SK-N-SH (cell line): Measurements from ENCODE around the gene PLCG2. TPM values are rescaled to one million over a fixed set of nuclear protein-coding genes. Genes with fewer than 3 reads are reported as not detected.

Source experiments
- CTCF ChIA-PET: fragments of 300-600, 350-600 bp; formaldehyde crosslinking; extraction: SDS; loops from one replicate; lab custom pipeline; 2021; lab: Yijun Ruan, JAX
- POLR2A ChIA-PET: fragments of 350-600 bp; sonication (Branson Sonifier 250); formaldehyde crosslinking; extraction: SDS; loops from one replicate; lab custom pipeline; 2020; ENCODE audit warnings: antibody characterized with exemption, inconsistent platforms; lab: Yijun Ruan, JAX
- DNase-seq: peaks from one replicate; pipeline ENCODE4 v3.0.0; 2012
- H2AFZ ChIP-seq: fragments of 200-600 bp; sonication (generic); 2 replicates; pipeline ENCODE4 v1.8.1; 2016; ENCODE audit warnings: antibody characterized with exemption, mild to moderate bottlenecking, low read depth
- H3F3A ChIP-seq: fragments of 200-600 bp; sonication (generic); replicated peaks from 2 replicates; pipeline ENCODE3; 2016; ENCODE audit warnings: antibody characterized with exemption, mild to moderate bottlenecking; ENCODE audit not compliant: insufficient read depth
- H3K27ac ChIP-seq, 2 experiments: fragments of 200-500 bp in 1 of 2; fragments of 200-600 bp in 1 of 2; sonication (Bioruptor generic) in 1 of 2; sonication (generic), shearing (Covaris generic) in 1 of 2; 2 replicates each; pipeline versions ENCODE4 v1.5.1 to v1.6.1; 2014 to 2016; ENCODE audit warnings: low read depth in 2 of 2, inconsistent platforms in 1 of 2, low read length in 1 of 2, mild to moderate bottlenecking in 1 of 2, mixed read lengths in 1 of 2
- H3K27me3 ChIP-seq: fragments of 200-600 bp; sonication (generic), shearing (Covaris generic); 2 replicates; pipeline ENCODE4 v1.6.1; 2016; ENCODE audit warnings: mixed run types; ENCODE audit not compliant: insufficient read depth
- H3K36me3 ChIP-seq, 2 experiments: fragments of 200-500 bp in 1 of 2; fragments of 200-600 bp in 1 of 2; sonication (Bioruptor generic) in 1 of 2; sonication (generic) in 1 of 2; replicated peaks in 1 of 2; 2 replicates each; pipeline versions ENCODE3 to v1.5.1; 2014 to 2016; ENCODE audit warnings: low read length in 1 of 2, mild to moderate bottlenecking in 1 of 2; ENCODE audit not compliant: insufficient read depth in 2 of 2, control insufficient read depth in 1 of 2
- H3K4me1 ChIP-seq, 2 experiments: fragments of 200-500 bp in 1 of 2; fragments of 200-600 bp in 1 of 2; sonication (Bioruptor generic) in 1 of 2; sonication (generic), shearing (Covaris generic) in 1 of 2; 2 replicates each; pipeline versions ENCODE4 v1.5.1 to v1.6.1; 2014 to 2016; ENCODE audit warnings: low read depth in 1 of 2, low read length in 1 of 2, mixed run types in 1 of 2; ENCODE audit not compliant: insufficient read depth in 2 of 2, control insufficient read depth in 1 of 2
- H3K4me2 ChIP-seq: fragments of 200-600 bp; sonication (generic), shearing (Covaris generic); 2 replicates; pipeline ENCODE4 v1.6.1; 2017; ENCODE audit warnings: mixed run types
- H3K4me3 ChIP-seq, 2 experiments: fragments of 200-500 bp in 1 of 2; fragments of 200-600 bp in 1 of 2; sonication (Bioruptor generic) in 1 of 2; sonication (generic), shearing (Covaris generic) in 1 of 2; 2 replicates each; pipeline versions ENCODE4 v1.5.1 to v1.8.1; 2014 to 2016; ENCODE audit warnings: low read depth in 2 of 2, inconsistent platforms in 1 of 2, low read length in 1 of 2, mild to moderate bottlenecking in 1 of 2, mixed read lengths in 1 of 2, moderate library complexity in 1 of 2
- H3K79me2 ChIP-seq: fragments of 200-600 bp; sonication (generic); 2 replicates; pipeline ENCODE4 v1.8.1; 2017; ENCODE audit warnings: mild to moderate bottlenecking; ENCODE audit not compliant: insufficient read depth
- H3K9ac ChIP-seq: fragments of 200-600 bp; sonication (generic); 2 replicates; pipeline ENCODE4 v1.6.1; 2017; ENCODE audit warnings: mixed run types
- H3K9me2 ChIP-seq: fragments of 200-600 bp; sonication (generic); 2 replicates; pipeline ENCODE4 v1.6.1; 2017; ENCODE audit warnings: mixed run types
- H3K9me3 ChIP-seq: fragments of 200-600 bp; sonication (generic); 2 replicates; pipeline ENCODE4 v1.6.1; 2017; ENCODE audit warnings: mixed run types, mild to moderate bottlenecking, moderate library complexity
- H4K20me1 ChIP-seq: fragments of 200-600 bp; sonication (generic); 2 replicates; pipeline ENCODE4 v1.6.1; 2017; ENCODE audit warnings: mild to moderate bottlenecking, mixed run types; ENCODE audit not compliant: insufficient read depth
- CHD2 ChIP-seq: fragments of 150-350 bp; IDR thresholded peaks from 2 replicates; pipeline ENCODE4 v1.6.1; 2018; ENCODE audit warnings: low read length; ENCODE audit not compliant: partially characterized antibody
- FOXM1 ChIP-seq: IDR thresholded peaks from 2 replicates; pipeline ENCODE4 v1.4.0; 2012; ENCODE audit warnings: low read depth, mild to moderate bottlenecking
- GATA2 ChIP-seq: sonication (generic); formaldehyde crosslinking; IDR thresholded peaks from 2 replicates; pipeline ENCODE4 v1.5.0; 2020; ENCODE audit warnings: mild to moderate bottlenecking, missing genetic modification reagents
- MEF2A ChIP-seq: IDR thresholded peaks from 2 replicates; pipeline ENCODE4 v1.4.0; 2012; ENCODE audit warnings: low read depth, borderline replicate concordance
- MXI1 ChIP-seq: IDR thresholded peaks from 2 replicates; pipeline ENCODE4 v1.6.1; 2012; ENCODE audit warnings: mild to moderate bottlenecking, low read depth, low read length, improper control_type of control experiment
- RCOR1 ChIP-seq: fragments of 150-350 bp; IDR thresholded peaks from 2 replicates; pipeline ENCODE4 v1.6.1; 2017; ENCODE audit warnings: antibody characterized with exemption, low read length
- SMC3 ChIP-seq: IDR thresholded peaks from 2 replicates; pipeline ENCODE4 v1.6.1; 2012; ENCODE audit warnings: low read depth, low read length, improper control_type of control experiment
- TAF1 ChIP-seq: IDR thresholded peaks from 2 replicates; pipeline ENCODE4 v1.6.1; 2012; ENCODE audit warnings: low read depth, mild to moderate bottlenecking, low read length, moderate library complexity, borderline replicate concordance
- TEAD4 ChIP-seq: IDR thresholded peaks from 2 replicates; pipeline ENCODE4 v1.4.0; 2012; ENCODE audit warnings: mild to moderate bottlenecking, borderline replicate concordance; ENCODE audit not compliant: insufficient read depth
- YY1 ChIP-seq: IDR thresholded peaks from 2 replicates; pipeline ENCODE4 v1.4.0; 2012; ENCODE audit warnings: low read depth, mild to moderate bottlenecking
- WGBS: methylation state at CpG from one replicate; pipeline ENCODE4 v1.1.6; 2017; ENCODE audit warnings: low lambda C conversion rate; 5-methylcytosine and 5-hydroxymethylcytosine counted together
- polyA plus RNA-seq, 3 experiments: library from polyadenylated mRNA; depleted of rRNA; stranded (reverse); fragments of >200 nt; gene quantifications; 2 replicates each; pipeline ENCODE4 v1.2.3, GENCODE V29; 2012

Gene PLCG2
- polyA plus RNA-seq, 1 of the 3 experiments (the other 2 are of a cell fraction), result 0.23 TPM

DNA sequence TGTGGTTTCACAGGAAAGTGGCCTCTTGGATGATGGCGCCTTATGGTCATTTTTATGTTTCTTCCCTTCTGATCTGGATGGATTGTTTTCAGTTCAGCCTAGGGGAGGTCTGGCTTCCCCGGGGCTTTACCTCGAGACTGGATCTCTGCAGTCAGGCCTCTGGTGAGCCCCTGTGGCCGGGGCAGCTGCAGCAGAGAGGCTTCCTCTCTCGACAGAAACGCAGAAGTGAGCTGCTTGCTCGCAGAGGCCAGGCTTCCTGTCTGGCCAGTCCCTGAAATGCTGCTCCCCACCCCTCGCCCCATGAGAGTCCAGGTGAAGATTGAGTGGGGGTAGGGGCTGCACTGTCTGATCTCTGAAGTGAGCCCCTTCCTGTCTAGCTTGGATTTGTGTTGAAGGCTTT, 44.0 kb downstream of the PLCG2 start:
- Histone ChIP-seq H3K79me2 (no peaks in the 10 kb centered on the region), H3K4me3 (no peak overlapping the region), H4K20me1 (no peaks in the 10 kb centered on the region), H3K9me3 (no peaks in the 10 kb centered on the region), H3K36me3 (no peaks in the 10 kb centered on the region), H3K4me1 (no peaks in the 10 kb centered on the region), H3K4me2 (no peak overlapping the region), H3K27me3 (no peaks in the 10 kb centered on the region), H3K27ac (no peak overlapping the region), H3K9ac (no peak overlapping the region), H3F3A (no peaks in the 10 kb centered on the region), H2AFZ (no peak overlapping the region), H3K9me2 (no peaks in the 10 kb centered on the region)
- TF ChIP-seq SMC3 (no peak), TAF1 (no peak), FOXM1 (no peak)
- ChIA-PET POLR2A (no interaction called here), CTCF (no interaction called here)
- 27% methylated on average over 8 of the region's 8 CpGs for WGBS
- DNase-seq, result no peak

DNA sequence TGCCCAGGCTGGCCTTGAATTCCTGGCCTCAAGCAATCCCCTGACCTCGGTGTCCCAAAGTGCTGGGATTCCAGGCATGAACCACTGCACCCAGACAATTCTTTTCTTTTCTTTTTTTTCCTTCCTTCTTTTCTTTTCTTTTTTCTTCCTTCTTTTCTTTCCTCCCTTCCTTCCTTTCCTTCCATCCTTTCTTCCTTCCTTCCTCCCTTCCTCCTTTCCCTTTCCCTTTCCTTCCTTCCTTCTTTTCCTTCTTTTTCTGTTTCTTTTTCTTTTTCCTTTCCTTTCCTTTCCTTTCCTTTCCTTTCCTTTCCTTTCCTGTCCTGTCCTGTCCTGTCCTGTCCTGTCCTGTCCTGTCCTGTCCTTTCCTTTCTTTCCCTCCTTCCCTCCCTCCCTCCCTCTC, 44.6 kb downstream of the PLCG2 start:
- Histone ChIP-seq H3K4me3 (no peak overlapping the region), H3K4me1 (no peaks in the 10 kb centered on the region), H3K27ac (no peak overlapping the region), H3K9me2 (no peaks in the 10 kb centered on the region), H3K4me2 (no peak overlapping the region), H3K36me3 (no peaks in the 10 kb centered on the region), H4K20me1 (no peaks in the 10 kb centered on the region), H3K27me3 (no peaks in the 10 kb centered on the region), H3K9me3 (no peaks in the 10 kb centered on the region), H3K9ac (no peak overlapping the region), H3K79me2 (no peaks in the 10 kb centered on the region), H3F3A (no peaks in the 10 kb centered on the region), H2AFZ (no peak overlapping the region)
- 23% methylated on average over 1 of the region's 1 CpG for WGBS
- no peak for TF ChIP-seq RCOR1
- ChIA-PET CTCF (no interaction called here), POLR2A (no interaction called here)
- no peak for DNase-seq

DNA sequence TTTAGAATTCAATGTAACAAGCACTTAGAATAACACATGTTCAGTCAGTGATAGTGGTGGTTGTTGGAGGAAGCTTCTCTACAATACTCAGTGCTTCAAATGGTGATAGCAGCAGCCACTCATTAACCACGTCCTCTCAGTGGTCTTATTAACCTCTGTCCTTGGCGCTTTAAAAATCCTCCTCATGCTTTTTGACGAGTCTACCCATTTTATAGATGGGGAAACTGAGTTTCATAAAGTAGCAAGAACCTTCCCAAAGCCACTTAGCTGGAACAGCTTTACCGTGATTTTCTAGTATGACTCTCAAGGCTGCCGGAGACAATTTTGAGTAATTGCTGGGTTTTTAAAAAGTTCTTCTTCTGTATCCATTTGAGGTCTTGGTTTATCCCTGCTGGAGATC, 47.4 kb downstream of the PLCG2 start:
- TF ChIP-seq CHD2, result no peak
- TF ChIP-seq MEF2A, result no peak
- no peak for TF ChIP-seq YY1
- TF ChIP-seq TEAD4, result no peak
- no peak for TF ChIP-seq MXI1
- no peak for TF ChIP-seq GATA2 (CRISPR knock-in tag)
- H3K27me3 ChIP-seq, result no peaks in the 10 kb centered on the region
- no peak overlapping the region for H2AFZ ChIP-seq
- no peaks in the 10 kb centered on the region for H3K4me1 ChIP-seq
- H3K79me2 ChIP-seq, result no peaks in the 10 kb centered on the region
- H3F3A ChIP-seq, result no peaks in the 10 kb centered on the region
- no peak overlapping the region for H3K4me3 ChIP-seq
- H3K9me3 ChIP-seq, result no peaks in the 10 kb centered on the region
- H3K9ac ChIP-seq, result no peak overlapping the region
- CTCF ChIA-PET, result no interaction called here
- no peak for DNase-seq
- H3K4me2 ChIP-seq, result no peak overlapping the region
- POLR2A ChIA-PET, result no interaction called here
- no peaks in the 10 kb centered on the region for H3K9me2 ChIP-seq
- H4K20me1 ChIP-seq, result no peaks in the 10 kb centered on the region
- H3K27ac ChIP-seq, result no peak overlapping the region
- WGBS, result 45% methylated on average over 5 of the region's 5 CpGs
- no peaks in the 10 kb centered on the region for H3K36me3 ChIP-seq
